GM12872 (cell line): Measurements from ENCODE around the gene CCDC40.

Experiments used
- TF ChIP-seq, protein P1 (sequence below): IDR thresholded peaks from 3 replicates; pipeline ENCODE4 v1.5.1; 2011; ENCODE audit warnings: low read depth, mild to moderate bottlenecking, low read length, moderate library complexity; ENCODE audit not compliant: insufficient read depth

CCDC40 gene

DNA sequence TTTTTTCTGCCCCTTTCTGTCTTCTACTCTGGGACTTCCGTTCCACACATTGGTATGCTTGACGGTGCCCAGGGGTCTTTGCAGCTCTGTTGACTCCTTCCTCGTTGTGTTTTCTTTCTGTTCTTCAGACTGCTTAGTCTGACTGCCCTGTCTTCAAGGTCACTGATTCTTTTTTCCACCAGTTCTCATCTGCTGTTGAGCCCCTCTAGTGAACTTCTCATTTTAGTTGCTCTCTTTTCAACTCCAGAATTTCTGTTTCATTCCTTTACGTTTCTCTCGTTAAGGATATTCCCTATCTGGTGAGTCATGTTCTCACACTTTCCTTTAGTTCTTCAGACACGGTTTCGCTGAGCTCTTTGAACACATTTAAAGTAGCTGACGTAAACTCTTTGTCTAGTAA lies 78.7 kb downstream of the CCDC40 start:
- TF ChIP-seq, protein P1, sequence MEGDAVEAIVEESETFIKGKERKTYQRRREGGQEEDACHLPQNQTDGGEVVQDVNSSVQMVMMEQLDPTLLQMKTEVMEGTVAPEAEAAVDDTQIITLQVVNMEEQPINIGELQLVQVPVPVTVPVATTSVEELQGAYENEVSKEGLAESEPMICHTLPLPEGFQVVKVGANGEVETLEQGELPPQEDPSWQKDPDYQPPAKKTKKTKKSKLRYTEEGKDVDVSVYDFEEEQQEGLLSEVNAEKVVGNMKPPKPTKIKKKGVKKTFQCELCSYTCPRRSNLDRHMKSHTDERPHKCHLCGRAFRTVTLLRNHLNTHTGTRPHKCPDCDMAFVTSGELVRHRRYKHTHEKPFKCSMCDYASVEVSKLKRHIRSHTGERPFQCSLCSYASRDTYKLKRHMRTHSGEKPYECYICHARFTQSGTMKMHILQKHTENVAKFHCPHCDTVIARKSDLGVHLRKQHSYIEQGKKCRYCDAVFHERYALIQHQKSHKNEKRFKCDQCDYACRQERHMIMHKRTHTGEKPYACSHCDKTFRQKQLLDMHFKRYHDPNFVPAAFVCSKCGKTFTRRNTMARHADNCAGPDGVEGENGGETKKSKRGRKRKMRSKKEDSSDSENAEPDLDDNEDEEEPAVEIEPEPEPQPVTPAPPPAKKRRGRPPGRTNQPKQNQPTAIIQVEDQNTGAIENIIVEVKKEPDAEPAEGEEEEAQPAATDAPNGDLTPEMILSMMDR: no peak

DNA sequence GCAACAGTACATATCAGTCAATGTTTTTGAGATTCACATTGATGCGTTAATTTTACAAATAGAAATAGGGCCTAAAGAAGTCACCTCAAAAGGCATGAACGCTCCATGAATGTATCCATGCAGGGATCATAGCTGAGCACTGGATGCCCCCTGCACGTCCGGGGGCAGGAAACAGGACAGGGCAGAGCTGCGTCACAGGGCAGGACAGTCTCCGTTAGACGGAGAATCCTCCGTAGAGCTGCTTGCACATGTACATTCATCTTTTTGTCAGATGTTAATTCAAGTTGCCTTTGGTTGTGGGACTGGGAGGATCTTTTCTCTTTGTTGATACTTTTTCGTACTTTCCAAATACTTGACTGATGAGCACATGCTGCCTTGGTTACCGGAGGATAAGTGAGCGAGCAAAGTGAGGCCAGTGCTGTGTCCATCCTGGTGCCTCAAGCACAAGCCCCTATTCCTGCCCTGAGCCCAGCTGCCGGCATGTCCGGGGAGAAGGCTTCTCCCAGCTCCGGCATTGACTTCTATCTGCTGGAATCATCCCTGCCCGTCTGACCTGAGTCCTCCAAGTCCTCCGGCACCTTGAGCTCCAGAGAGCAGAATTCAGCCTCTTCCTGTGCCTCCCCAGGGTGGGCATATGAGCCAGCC lies 80.0 kb downstream of the CCDC40 start:
- TF ChIP-seq, protein P1: no peak

DNA sequence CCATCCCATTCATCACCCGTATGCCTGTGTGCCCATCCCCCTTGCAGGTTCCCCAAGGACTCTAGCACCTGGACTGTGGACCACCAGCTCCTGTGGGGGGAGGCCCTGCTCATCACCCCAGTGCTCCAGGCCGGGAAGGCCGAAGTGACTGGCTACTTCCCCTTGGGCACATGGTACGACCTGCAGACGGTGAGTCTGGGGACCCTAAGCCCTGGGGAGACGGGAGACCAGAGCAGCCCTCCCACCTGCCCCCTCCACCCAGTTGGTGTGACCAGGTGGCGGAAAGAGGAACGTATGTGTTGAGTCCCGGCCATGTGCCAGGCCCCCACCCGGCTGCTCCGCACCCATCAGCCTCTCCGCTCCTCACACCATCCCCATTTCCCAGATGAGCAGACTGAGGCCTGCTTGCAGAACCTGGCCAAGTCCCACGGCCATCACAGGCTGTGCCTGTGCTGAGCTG lies 80.5 kb downstream of the CCDC40 start:
- TF ChIP-seq, protein P1: no peak

DNA sequence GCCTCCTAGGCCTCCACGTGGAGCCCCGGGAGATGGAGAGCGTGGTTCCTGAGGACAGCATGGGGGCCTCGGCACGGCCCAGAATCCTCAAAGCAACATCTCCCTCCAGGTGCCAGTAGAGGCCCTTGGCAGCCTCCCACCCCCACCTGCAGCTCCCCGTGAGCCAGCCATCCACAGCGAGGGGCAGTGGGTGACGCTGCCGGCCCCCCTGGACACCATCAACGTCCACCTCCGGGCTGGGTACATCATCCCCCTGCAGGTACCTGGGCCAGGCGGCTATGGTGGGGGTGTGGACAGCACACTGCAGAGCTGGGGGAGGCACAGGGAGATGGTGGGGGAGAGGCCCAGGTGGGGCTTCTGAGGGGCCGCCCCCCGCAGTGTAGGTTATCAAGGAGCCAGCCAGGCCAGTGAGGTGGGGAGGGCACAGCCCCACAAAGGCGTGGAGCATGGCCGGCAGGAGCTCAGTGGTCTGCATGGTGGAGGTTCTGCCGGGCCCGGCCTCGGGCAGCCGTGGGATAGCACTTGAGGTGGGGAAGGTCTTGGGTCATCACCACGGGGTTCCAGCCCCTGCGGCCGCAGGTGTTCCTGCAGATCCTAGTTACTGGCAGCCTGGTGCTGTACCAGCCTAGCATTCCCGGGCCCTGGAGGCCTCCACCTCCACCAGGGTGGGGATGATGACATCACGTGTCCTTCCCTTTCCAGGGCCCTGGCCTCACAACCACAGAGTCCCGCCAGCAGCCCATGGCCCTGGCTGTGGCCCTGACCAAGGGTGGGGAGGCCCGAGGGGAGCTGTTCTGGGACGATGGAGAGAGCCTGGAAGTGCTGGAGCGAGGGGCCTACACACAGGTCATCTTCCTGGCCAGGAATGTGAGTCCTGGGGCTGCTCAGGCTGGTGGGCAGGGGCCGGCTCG lies 81.3 kb downstream of the CCDC40 start:
- TF ChIP-seq, protein P1: no peak

DNA sequence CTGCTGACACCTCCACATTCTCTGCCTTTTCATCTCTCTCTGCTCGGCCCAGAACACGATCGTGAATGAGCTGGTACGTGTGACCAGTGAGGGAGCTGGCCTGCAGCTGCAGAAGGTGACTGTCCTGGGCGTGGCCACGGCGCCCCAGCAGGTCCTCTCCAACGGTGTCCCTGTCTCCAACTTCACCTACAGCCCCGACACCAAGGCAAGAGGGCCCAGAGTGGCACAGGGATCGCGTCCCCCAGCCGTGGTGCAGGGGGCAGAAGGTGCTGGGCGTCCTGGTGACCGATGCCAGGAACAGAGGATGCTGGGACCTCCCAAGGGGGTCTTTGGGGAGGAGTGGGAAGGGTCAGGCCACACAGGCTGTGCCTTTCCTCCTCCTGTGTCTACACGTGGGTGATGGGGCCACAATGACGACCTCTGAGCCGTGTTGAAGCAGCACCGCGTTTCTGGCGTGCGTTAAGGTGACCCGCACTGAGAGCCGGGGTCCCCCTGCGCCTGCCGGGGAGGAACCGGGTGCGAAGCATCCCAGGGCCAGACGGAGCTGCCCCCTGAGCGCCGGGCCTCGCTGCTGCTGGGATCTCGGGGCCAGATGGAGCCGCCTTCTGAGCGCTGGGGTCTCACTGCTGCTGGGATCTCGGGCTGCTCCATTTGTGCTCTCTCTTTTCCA lies 82.3 kb downstream of the CCDC40 start:
- TF ChIP-seq, protein P1: no peak

DNA sequence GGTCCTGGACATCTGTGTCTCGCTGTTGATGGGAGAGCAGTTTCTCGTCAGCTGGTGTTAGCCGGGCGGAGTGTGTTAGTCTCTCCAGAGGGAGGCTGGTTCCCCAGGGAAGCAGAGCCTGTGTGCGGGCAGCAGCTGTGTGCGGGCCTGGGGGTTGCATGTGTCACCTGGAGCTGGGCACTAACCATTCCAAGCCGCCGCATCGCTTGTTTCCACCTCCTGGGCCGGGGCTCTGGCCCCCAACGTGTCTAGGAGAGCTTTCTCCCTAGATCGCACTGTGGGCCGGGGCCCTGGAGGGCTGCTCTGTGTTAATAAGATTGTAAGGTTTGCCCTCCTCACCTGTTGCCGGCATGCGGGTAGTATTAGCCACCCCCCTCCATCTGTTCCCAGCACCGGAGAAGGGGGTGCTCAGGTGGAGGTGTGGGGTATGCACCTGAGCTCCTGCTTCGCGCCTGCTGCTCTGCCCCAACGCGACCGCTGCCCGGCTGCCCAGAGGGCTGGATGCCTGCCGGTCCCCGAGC lies 82.9 kb downstream of the CCDC40 start:
- TF ChIP-seq, protein P1: no peak

DNA sequence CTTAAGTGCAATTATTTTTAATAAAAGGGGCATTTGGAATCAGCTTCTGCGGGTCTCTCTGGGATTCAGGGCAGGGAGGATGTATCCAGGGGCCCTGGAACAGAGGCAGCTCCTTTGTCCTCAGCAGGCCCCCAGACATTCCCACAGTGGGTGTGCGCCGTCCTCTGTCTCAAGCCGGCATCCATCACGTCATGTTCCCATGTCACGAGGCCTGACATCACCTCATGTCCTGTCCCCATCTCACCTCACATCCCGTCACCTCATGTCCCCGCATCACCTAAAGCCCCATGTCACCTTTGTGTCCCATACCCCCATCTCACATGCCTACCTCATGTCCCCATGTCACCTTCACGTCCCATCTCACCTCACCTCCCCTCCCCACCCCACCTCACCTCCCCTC lies 83.4 kb downstream of the CCDC40 start:
- TF ChIP-seq, protein P1: no peak
